Neuronal stem cell (in vitro differentiated cells): ENCODE results near the gene HINT2.

Source experiments
- DNase-seq: peaks from one replicate; pipeline ENCODE4 v3.0.0-alpha.2; 2013; ENCODE audit warnings: low spot score
- H2AFZ ChIP-seq: one replicate; pipeline ENCODE4 v1.6.1; 2013; ENCODE audit warnings: mild to moderate bottlenecking, low read length, inconsistent platforms
- H2AK5ac ChIP-seq: 2 replicates; pipeline ENCODE4 v1.6.1; 2013; ENCODE audit warnings: low read depth, mild to moderate bottlenecking, inconsistent platforms, low read length, moderate library complexity, mixed read lengths
- H2BK120ac ChIP-seq: 2 replicates; pipeline ENCODE4 v1.6.1; 2013; ENCODE audit warnings: low read depth, mild to moderate bottlenecking, inconsistent platforms, low read length, moderate library complexity, mixed read lengths
- H2BK12ac ChIP-seq: one replicate; pipeline ENCODE4 v1.6.1; 2013; ENCODE audit warnings: low read length, inconsistent platforms
- H2BK15ac ChIP-seq: 2 replicates; pipeline ENCODE4 v1.6.1; 2013; ENCODE audit warnings: mild to moderate bottlenecking, low read length, inconsistent platforms, mixed read lengths
- H2BK5ac ChIP-seq: one replicate; pipeline ENCODE4 v1.6.1; 2013; ENCODE audit warnings: inconsistent platforms, mild to moderate bottlenecking, low read length, moderate library complexity
- H3K14ac ChIP-seq: one replicate; pipeline ENCODE4 v1.6.1; 2013; ENCODE audit warnings: low read length, inconsistent platforms
- H3K18ac ChIP-seq: 2 replicates; pipeline ENCODE4 v1.6.1; 2013; ENCODE audit warnings: low read length, inconsistent platforms
- H3K23ac ChIP-seq: 2 replicates; pipeline ENCODE4 v1.6.1; 2013; ENCODE audit warnings: low read depth, mild to moderate bottlenecking, mixed read lengths, low read length, inconsistent platforms; ENCODE audit not compliant: poor library complexity
- H3K27ac ChIP-seq: replicated peaks from 3 replicates; pipeline ENCODE4 v1.5.1; 2013; ENCODE audit warnings: low read length, inconsistent platforms
- H3K27me3 ChIP-seq, 3 experiments: 2 replicates each; pipeline ENCODE4 v1.6.1; 2013; ENCODE audit warnings: low read length in 3 of 3, mild to moderate bottlenecking in 2 of 3, inconsistent platforms in 1 of 3, low read depth in 1 of 3, mixed read lengths in 1 of 3, moderate library complexity in 1 of 3; ENCODE audit not compliant: control insufficient read depth in 3 of 3, insufficient read depth in 3 of 3
- H3K36me3 ChIP-seq, 2 donors: replicated peaks in 1 of 2; 2 replicates each; pipeline ENCODE4 v1.6.1; 2013; ENCODE audit warnings: low read length in 2 of 2; ENCODE audit not compliant: control insufficient read depth in 2 of 2, insufficient read depth in 2 of 2
- H3K4ac ChIP-seq: 2 replicates; pipeline ENCODE4 v1.6.1; 2013; ENCODE audit warnings: inconsistent platforms, mild to moderate bottlenecking, low read length, moderate library complexity
- H3K4me1 ChIP-seq, 2 donors: 1 replicate in 1 of 2; 2 replicates in 1 of 2; pipeline ENCODE4 v1.6.1; 2013; ENCODE audit warnings: low read length in 2 of 2, low read depth in 1 of 2; ENCODE audit not compliant: control insufficient read depth in 2 of 2, insufficient read depth in 1 of 2
- H3K4me2 ChIP-seq: one replicate; pipeline ENCODE4 v1.6.1; 2013; ENCODE audit warnings: mild to moderate bottlenecking, low read length, inconsistent platforms; ENCODE audit not compliant: insufficient read depth, poor library complexity, severe bottlenecking
- H3K4me3 ChIP-seq, 2 donors: 2 replicates each; pipeline ENCODE4 v1.5.1; 2013; ENCODE audit warnings: low read length in 2 of 2, mild to moderate bottlenecking in 2 of 2, inconsistent platforms in 1 of 2, moderate library complexity in 1 of 2
- H3K79me1 ChIP-seq: one replicate; pipeline ENCODE4 v1.6.1; 2013; ENCODE audit warnings: low read depth, mild to moderate bottlenecking, inconsistent platforms, low read length, moderate library complexity
- H3K9ac ChIP-seq: one replicate; pipeline ENCODE4 v1.6.1; 2013; ENCODE audit warnings: mild to moderate bottlenecking, low read depth, low read length, inconsistent platforms; ENCODE audit not compliant: poor library complexity
- H3K9me3 ChIP-seq, 2 donors: replicated peaks in 1 of 2; 2 replicates each; pipeline versions ENCODE3 to v1.6.1; 2013; ENCODE audit warnings: low read length in 2 of 2, mild to moderate bottlenecking in 2 of 2, inconsistent platforms in 1 of 2, low read depth in 1 of 2, mixed read lengths in 1 of 2, moderate library complexity in 1 of 2; ENCODE audit not compliant: control insufficient read depth in 2 of 2, insufficient read depth in 1 of 2
- H4K8ac ChIP-seq: one replicate; pipeline ENCODE4 v1.6.1; 2013; ENCODE audit warnings: low read depth, mild to moderate bottlenecking, inconsistent platforms, low read length, moderate library complexity
- H4K91ac ChIP-seq: one replicate; pipeline ENCODE4 v1.6.1; 2013; ENCODE audit warnings: low read length, low read depth, mild to moderate bottlenecking, inconsistent platforms; ENCODE audit not compliant: poor library complexity
- WGBS, 2 donors: extraction: QIAGEN DNeasy Blood & Tissue Kit; methylation state at CpG; one replicate each; pipeline ENCODE4 v1.1.7; 2013; ENCODE audit warnings: missing lambda C conversion rate in 2 of 2, mixed read lengths in 1 of 2; ENCODE audit not compliant: insufficient read length in 2 of 2, insufficient replicate concordance in 1 of 2; ENCODE audit errors: extremely low coverage in 2 of 2; 5-methylcytosine and 5-hydroxymethylcytosine counted together

Gene HINT2

GRCh38 chr9:35859990-35860339 is 45.1 kb upstream of the HINT2 start:
- Histone ChIP-seq H3K9ac (no peak overlapping the region), H3K36me3 (no peaks in the 10 kb centered on the region), H3K27ac (no peak overlapping the region), H2AFZ (no peak overlapping the region), H3K4ac (no peak overlapping the region), H3K4me3 (no peak overlapping the region), H3K4me1 (peaks cover 0 to 10% of the 10 kb centered on the region in 2 donors), H3K18ac (no peak overlapping the region), H3K14ac (no peak overlapping the region), H2BK15ac (no peak overlapping the region), H2BK5ac (no peak overlapping the region), H2BK12ac (no peak overlapping the region), H2BK120ac (no peak overlapping the region), H2AK5ac (no peak overlapping the region), H3K4me2 (no peak overlapping the region), H3K23ac (no peak overlapping the region), H3K27me3 (peaks cover 0 to 11% (median 0%) of the 10 kb centered on the region in 3 experiments), H4K8ac (no peak overlapping the region), H3K9me3 (no peaks in the 10 kb centered on the region), H4K91ac (no peak overlapping the region), H3K79me1 (no peaks in the 10 kb centered on the region)
- no peak for DNase-seq
- no CpG with 5 or more reads among the region's 3 CpGs for WGBS, 2 donors

- peaks cover 0 to 10% of the 10 kb centered on the region in 2 donors for H3K4me1 ChIP-seq
- no peak overlapping the region for H2BK12ac ChIP-seq
- no peak for DNase-seq
- H3K27ac ChIP-seq = no peak overlapping the region
- no peak overlapping the region for H2BK5ac ChIP-seq
- no peak overlapping the region for H4K8ac ChIP-seq
- no peaks in the 10 kb centered on the region for H3K9me3 ChIP-seq
- no peak overlapping the region for H2BK120ac ChIP-seq
- peaks cover 0 to 11% (median 0%) of the 10 kb centered on the region in 3 experiments for H3K27me3 ChIP-seq
- no peak overlapping the region for H3K4me2 ChIP-seq
- no peak overlapping the region for H3K9ac ChIP-seq
- H3K14ac ChIP-seq = no peak overlapping the region
- no peak overlapping the region for H3K23ac ChIP-seq
- no peak overlapping the region for H2BK15ac ChIP-seq
- H3K4ac ChIP-seq = no peak overlapping the region
- H3K79me1 ChIP-seq = no peaks in the 10 kb centered on the region
- no peak overlapping the region for H2AK5ac ChIP-seq
- H3K18ac ChIP-seq = no peak overlapping the region
- no peak overlapping the region for H3K4me3 ChIP-seq
- no CpG with 5 or more reads among the region's 16 CpGs for WGBS, 2 donors
- H2AFZ ChIP-seq = no peak overlapping the region
- H4K91ac ChIP-seq = no peak overlapping the region
- no peaks in the 10 kb centered on the region for H3K36me3 ChIP-seq
These were observed 44.6 kb upstream of the HINT2 start for GRCh38 chr9:35859310-35859989.

- peaks cover 0 to 1% (median 0%) of the 10 kb centered on the region in 3 experiments for H3K27me3 ChIP-seq
- no peak overlapping the region for H2BK5ac ChIP-seq
- no peak overlapping the region for H2AK5ac ChIP-seq
- no peak overlapping the region for H2AFZ ChIP-seq
- no CpG with 5 or more reads among the region's 5 CpGs for WGBS, 2 donors
- no peaks in the 10 kb centered on the region for H3K79me1 ChIP-seq
- no peak overlapping the region for H3K4me3 ChIP-seq
- peaks cover 0 to 10% of the 10 kb centered on the region in 2 donors for H3K4me1 ChIP-seq
- no peak overlapping the region for H2BK120ac ChIP-seq
- H3K9ac ChIP-seq = no peak overlapping the region
- no peak overlapping the region for H3K4me2 ChIP-seq
- H2BK15ac ChIP-seq = no peak overlapping the region
- H3K18ac ChIP-seq = no peak overlapping the region
- no peak overlapping the region for H3K27ac ChIP-seq
- H4K91ac ChIP-seq = no peak overlapping the region
- no peak overlapping the region for H2BK12ac ChIP-seq
- no peak overlapping the region for H4K8ac ChIP-seq
- H3K36me3 ChIP-seq = no peaks in the 10 kb centered on the region
- H3K14ac ChIP-seq = no peak overlapping the region
- no peak for DNase-seq
- no peak overlapping the region for H3K4ac ChIP-seq
- H3K9me3 ChIP-seq = no peaks in the 10 kb centered on the region
- H3K23ac ChIP-seq = no peak overlapping the region
These were observed 43.6 kb upstream of the HINT2 start for GRCh38 chr9:35858458-35858857.

GRCh38 chr9:35856882-35857281 is 42.0 kb upstream of the HINT2 start:
- Histone ChIP-seq H3K4me2 (no peak overlapping the region), H3K27me3 (no peaks in the 10 kb centered on the region), H3K27ac (no peak overlapping the region), H3K9me3 (no peaks in the 10 kb centered on the region), H3K79me1 (no peaks in the 10 kb centered on the region), H2AFZ (no peak overlapping the region), H2BK120ac (no peak overlapping the region), H3K36me3 (peaks cover 0 to 7% of the 10 kb centered on the region in 2 donors), H3K4ac (no peak overlapping the region), H2AK5ac (no peak overlapping the region), H3K4me1 (peaks cover 0 to 10% of the 10 kb centered on the region in 2 donors), H3K23ac (no peak overlapping the region), H4K8ac (no peak overlapping the region), H2BK15ac (no peak overlapping the region), H3K4me3 (no peak overlapping the region), H2BK12ac (no peak overlapping the region), H2BK5ac (no peak overlapping the region), H3K18ac (no peak overlapping the region), H3K14ac (no peak overlapping the region), H3K9ac (no peak overlapping the region), H4K91ac (no peak overlapping the region)
- no peak for DNase-seq
- WGBS, 2 donors = no CpG with 5 or more reads among the region's 5 CpGs
